ENCODE measurements around the gene OSBPL5.

Gene OSBPL5

DNA sequence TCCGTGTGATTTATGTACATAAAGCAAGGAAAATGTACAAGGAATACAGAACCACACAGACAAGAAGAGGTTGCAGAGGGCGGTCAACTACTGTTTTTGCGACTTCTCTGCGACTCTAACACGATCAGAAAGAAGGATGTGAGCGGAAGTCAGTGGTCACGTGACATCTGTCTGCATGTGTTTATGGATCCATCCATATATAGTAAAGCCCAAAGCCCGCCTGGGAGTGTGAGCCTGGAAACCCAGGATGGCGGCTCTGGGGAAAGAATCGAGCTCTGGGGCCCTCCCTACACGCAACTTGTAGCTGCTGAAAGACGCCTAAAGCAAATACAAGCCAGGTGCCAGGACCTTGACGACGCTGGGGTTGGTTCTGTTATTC, 8.8 kb downstream of the OSBPL5 start:
- H3K36me3 ChIP-seq (ENCODE audit: control insufficient read depth, insufficient read depth, low read length): no peaks in the 10 kb centered on the region
- no peak for TF ChIP-seq CTCF (IDR thresholded peaks at IDR 0.05; ENCODE audit: insufficient read depth, low read length, poor library complexity, severe bottlenecking)
- no peaks in the 10 kb centered on the region; the same call in none of the 2 replicates for H3K27me3 ChIP-seq (replicated peaks; ENCODE audit: control insufficient read depth, insufficient read depth, low read length)
- H3K4me3 ChIP-seq (replicated peaks; ENCODE audit: low read depth, low read length): no peak overlapping the region
- DNase-seq (ENCODE audit: extremely low read depth, insufficient read length): no peak

DNA sequence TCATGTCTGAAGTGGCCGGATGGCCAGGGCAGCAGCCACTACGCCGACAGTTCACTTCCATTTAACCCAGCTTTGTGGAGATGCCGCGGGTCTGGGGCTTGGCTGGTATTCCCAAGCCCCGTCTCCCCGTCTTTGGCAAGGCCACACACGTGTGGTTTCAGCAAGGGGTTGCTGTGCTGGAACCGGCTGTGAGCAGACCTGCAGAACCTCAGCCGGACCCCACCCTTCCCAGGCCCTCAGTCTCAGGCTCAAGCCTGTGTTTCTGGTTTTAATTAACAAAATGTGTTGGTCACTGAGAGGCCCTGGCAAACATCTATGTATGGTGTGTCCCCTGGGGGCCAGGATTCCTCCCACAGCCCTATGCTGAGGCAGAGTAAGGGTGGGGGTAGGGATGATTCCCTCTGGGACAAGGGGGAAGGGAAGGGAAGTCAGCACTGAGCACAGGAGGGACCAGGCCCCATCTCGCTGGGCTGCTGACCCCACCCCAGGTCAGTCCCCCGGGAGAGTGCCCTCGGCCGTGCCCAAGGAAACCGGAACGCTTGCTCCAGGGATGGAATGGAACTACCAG, 9.3 kb downstream of the OSBPL5 start:
- no peak for TF ChIP-seq CTCF (IDR thresholded peaks at IDR 0.05; ENCODE audit: insufficient read depth, low read length, poor library complexity, severe bottlenecking)
- Histone ChIP-seq H3K27me3 (replicated peaks; ENCODE audit: control insufficient read depth, insufficient read depth, low read length) (no peaks in the 10 kb centered on the region; the same call in none of the 2 replicates), H3K4me3 (replicated peaks; ENCODE audit: low read depth, low read length) (no peak overlapping the region), H3K36me3 (ENCODE audit: control insufficient read depth, insufficient read depth, low read length) (no peaks in the 10 kb centered on the region)
- DNase-seq (ENCODE audit: extremely low read depth, insufficient read length): no peak

GRCh38 chr11:3155216-3155615, 9.9 kb downstream of the OSBPL5 start:
- H3K4me3 ChIP-seq (replicated peaks; ENCODE audit: low read depth, low read length): no peak overlapping the region
- DNase-seq (ENCODE audit: extremely low read depth, insufficient read length): no peak
- no peak for TF ChIP-seq CTCF (IDR thresholded peaks at IDR 0.05; ENCODE audit: insufficient read depth, low read length, poor library complexity, severe bottlenecking)
- no peaks in the 10 kb centered on the region for H3K36me3 ChIP-seq (ENCODE audit: control insufficient read depth, insufficient read depth, low read length)
- no peaks in the 10 kb centered on the region; the same call in 1 of the 2 replicates for H3K27me3 ChIP-seq (replicated peaks; ENCODE audit: control insufficient read depth, insufficient read depth, low read length)

- TF ChIP-seq CTCF (IDR thresholded peaks at IDR 0.05; ENCODE audit: insufficient read depth, low read length, poor library complexity, severe bottlenecking): no peak
- H3K36me3 ChIP-seq (ENCODE audit: control insufficient read depth, insufficient read depth, low read length): no peaks in the 10 kb centered on the region
- H3K27me3 ChIP-seq (replicated peaks; ENCODE audit: control insufficient read depth, insufficient read depth, low read length): no peaks in the 10 kb centered on the region; the same call in 1 of the 2 replicates
- no peak for DNase-seq (ENCODE audit: extremely low read depth, insufficient read length)
- no peak overlapping the region for H3K4me3 ChIP-seq (replicated peaks; ENCODE audit: low read depth, low read length)
Measured at GRCh38 chr11:3154001-3154599, 11.0 kb downstream of the OSBPL5 start.

- Histone ChIP-seq H3K27me3 (replicated peaks; ENCODE audit: control insufficient read depth, insufficient read depth, low read length) (no peaks in the 10 kb centered on the region; the same call in 1 of the 2 replicates), H3K4me3 (replicated peaks; ENCODE audit: low read depth, low read length) (no peak overlapping the region), H3K36me3 (ENCODE audit: control insufficient read depth, insufficient read depth, low read length) (no peaks in the 10 kb centered on the region)
- TF ChIP-seq CTCF (IDR thresholded peaks at IDR 0.05; ENCODE audit: insufficient read depth, low read length, poor library complexity, severe bottlenecking): no peak
- DNase-seq (ENCODE audit: extremely low read depth, insufficient read length): no peak
Measured at GRCh38 chr11:3153291-3153861, 11.7 kb downstream of the OSBPL5 start.

All from GM06990 (cell line).